GM19438 (cell line): Measurements from ENCODE around the gene BACE2.

ENCODE experiments used
- ATAC-seq: cut with Tn5 transposase; IDR thresholded peaks from one replicate; pipeline ENCODE4 v1.9.1; 2021; ENCODE audit warnings: low read depth; ENCODE audit not compliant: unreplicated experiment

The BACE2 gene

DNA sequence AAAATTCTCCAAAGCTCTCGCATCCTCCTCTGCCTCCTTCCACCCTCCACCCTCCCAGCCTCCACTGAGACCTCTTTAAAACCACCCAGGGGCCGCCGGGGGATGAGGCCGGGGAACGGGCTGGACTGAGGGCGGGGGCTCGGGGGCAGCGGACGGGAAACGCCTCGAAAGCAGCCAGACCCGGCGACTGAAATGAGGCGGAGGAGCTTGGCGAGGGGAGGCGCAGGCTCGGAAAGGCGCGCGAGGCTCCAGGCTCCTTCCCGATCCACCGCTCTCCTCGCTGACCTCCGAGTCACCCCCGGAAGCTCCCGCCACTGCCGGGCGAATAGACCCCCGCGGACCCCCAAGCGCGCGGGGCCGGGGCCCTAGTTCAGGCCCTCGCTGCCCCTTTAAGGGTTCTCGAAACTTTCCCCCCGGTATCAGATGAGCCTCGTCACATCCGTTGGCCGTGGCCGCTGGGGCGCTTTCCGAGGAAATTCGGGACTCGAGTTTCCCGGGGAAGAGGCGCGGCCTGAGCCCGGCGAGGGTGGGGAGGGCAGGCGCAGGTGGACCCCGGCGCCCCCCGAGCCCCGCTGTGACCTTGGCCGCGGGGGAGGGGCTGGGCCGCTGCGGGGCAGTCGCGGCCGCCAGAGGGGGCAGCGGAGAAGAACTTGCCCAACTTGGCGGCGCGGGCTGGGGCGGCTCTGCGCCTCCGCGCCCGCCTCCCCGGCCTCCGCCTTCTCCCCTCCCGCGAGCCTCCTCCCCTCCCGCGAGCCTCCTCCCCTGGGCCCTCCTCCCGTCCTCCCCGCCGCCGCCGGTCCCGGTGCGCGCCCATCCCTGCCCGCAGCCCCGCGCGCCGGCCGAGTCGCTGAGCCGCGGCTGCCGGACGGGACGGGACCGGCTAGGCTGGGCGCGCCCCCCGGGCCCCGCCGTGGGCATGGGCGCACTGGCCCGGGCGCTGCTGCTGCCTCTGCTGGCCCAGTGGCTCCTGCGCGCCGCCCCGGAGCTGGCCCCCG is at the start of gene BACE2:
BACE2 (plus strand) TSS at position 813 of the 995 bp plus-strand sequence; CDS start at position 917, 104 bp downstream.
- ATAC-seq, result no peak

DNA sequence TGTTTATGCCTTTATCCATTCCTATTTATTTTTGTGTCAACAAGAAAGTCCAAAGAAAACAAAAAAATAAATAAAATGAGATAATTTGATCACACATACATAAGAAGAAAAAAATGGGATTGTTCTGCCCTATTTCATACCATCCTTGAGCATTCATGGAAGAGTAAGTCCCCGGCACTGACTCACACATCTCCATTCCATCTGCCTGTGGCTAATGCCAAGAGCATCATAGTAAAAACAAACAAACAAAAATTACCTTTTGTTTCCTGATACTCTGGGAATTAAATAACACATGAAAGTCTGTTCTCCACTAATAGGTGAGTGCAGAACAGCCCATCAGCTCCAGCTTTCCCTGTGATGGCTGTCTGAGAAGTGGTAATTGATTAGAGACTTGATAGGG is 48.1 kb upstream of the BACE2 start:
- no peak for ATAC-seq

DNA sequence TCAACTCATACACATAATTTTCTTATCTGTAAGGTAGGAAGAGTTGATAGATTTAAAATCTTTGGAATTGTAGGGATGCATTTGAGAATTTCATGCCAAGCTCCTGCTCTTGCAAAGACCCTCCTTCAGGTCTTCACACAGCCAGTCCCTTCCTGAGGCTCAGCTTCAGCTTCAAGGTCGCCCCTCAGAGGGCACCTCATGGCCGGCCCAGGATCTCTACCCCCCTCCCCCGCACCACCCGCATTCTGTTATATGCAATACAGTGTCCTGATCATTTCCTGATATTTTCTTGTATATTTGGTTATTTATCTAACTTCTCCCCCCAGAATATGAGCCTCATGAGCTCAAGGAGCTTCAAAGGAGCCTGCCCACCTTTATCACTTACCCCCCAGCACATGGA is 47.0 kb upstream of the BACE2 start:
- no peak for ATAC-seq

DNA sequence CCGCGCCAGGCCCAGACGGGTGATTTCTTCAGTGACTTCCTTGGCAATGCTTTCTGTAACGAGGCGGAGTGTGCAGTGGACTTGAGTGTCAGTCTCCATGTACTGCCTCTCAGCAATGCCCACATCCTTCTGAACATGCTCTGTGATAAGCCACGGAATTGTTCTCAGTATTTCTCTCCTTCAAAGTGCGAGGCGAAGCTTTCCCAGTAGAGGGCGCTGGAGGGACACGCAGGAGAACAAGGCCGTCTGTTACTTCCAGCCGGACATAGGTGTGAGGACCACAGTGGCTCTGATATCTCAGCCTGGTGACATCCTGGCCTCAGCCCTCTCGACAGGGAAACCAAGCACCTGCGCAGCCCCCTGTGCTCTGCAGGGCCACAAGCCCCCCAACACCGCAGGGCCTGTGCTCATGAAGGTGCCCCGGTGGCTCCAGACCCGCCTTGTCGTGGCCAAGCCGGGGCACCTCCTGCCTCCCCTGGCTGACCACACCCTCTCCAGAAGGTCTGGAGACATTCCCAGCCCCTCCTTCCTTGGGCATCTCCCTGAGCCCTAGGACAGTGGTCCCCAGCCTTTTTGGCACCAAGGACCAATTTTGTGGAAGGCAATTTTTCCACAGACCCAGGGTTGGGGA is 46.1 kb upstream of the BACE2 start:
- no peak for ATAC-seq

DNA sequence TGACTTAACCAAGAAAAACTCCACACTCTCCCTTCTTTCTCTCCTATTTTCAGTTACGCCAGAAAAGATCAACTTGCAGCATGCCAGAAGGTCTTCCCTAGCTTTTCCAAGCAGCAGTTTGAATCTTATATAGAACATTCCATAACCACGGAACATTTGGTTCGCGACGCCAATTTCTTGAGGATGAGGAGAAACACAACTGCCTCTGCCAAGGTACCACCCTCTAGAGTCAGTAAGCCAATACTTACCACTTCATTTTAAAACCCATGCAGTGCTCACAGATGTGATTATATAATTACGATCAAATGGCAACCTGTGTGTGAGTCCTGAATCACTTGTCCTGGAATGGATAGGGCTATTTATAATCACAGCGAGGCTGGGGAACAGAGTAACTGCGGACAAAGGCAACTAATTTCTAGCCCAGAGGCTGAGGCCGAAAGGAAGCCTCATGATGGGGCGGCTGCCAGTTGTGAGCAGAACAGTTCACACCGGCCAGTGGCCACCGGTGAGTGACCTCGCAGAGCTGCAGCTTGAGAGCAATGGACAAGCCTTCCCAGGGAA is 43.2 kb upstream of the BACE2 start:
- no peak for ATAC-seq

DNA sequence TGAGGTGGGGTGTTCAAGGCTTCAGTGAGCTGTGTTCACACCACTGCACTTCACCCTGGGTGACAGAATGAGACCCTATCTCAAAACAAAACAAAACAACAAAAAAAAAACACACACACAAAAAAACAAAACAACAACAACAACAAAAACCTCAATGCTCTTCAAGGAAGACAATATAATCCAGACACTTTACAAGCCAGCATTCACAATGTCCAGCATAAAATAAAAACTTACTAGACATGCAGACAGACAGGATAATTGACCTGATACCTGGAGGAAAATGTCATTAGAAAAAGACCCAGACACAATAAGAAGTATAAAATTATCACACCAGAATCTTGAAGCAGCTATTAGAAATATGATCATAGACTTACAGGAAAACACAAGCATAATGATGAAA is 39.0 kb upstream of the BACE2 start:
- no peak for ATAC-seq

DNA sequence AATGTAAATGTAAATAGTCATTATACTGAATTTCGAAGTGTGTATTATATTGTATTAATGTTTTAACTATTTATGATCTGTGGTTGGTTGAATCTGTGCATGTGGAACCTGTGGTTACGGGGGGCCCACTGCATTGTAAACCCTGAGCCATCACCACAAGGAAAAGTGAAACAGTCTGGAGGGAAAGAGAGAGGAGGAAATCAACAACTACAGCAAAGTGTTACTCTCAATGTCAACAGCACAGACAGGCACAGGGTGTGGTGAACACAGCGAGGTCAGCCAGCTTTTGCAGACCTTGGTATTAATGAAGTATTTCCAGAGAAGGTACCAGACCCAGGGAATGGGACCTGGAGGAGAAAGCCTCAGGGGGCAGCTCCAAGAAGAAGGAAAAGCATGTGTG is 37.1 kb upstream of the BACE2 start:
- no peak for ATAC-seq

DNA sequence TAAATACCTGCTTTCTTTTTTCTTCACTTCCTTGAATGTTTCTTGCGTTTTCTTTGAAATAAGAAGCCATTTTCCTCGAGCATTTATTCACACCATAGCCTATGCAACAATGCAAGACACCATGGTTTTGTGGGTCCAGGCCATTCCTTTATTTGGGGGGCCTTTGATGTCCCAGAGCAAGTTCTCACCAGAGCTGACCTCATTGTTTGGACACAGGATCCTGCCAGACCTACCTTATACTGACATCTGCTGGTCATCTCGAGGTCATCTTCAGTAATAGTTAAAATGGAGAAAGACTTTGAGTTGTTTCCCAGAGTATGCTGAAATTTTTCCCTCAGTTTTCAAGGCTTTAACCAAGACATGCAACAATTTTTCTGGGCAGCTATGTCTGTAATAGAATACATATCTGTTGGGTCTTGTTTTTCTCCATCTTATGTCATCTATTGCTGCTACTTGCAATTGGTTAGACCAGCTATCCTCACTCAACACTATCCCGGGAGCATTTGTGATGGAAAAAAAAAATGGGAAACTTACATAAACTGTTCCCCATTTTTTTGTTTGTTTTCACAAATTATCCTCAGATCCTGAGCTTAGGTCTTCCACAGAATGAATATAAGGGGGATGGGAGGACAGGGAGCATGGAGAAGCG is 34.0 kb upstream of the BACE2 start:
- no peak for ATAC-seq

DNA sequence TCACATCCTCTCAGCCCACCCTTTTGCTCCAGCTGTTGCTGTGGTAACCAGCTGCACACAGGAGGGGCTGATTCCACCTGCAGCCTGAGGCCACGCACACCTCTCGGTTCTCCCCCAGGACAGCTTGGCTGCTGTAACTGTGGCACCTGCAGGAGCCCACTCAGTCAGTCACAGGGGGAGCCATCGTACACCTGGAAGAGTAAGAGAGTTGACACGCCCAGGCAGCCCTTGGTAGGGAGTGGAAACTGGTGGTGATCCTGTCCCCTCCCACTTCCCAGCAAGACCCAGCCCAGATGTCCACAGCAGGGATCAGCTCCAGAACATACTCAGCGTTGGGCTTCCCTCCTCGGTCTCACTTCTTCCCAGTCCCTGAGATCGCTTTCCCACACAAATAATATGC is 32.2 kb upstream of the BACE2 start:
- no peak for ATAC-seq

DNA sequence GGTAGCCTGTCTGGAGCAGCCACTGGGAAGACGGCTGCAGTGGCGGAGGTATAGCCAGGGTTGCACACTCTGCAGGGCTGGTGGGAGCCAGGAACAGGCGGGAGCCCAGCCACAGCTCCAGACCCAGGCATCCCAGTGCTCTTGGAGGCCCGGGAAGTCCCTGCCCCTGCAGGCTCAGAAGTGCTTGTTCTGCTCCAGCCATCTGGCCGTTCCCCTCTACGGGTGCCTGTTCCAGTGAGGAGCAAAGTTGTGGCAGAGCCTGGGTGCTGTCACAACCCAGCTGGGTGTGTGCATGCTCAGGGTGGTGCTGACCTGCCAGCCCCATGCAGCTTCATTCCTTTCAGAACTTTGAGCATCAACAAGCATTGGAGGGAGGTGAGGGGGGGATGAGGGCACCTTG is 31.7 kb upstream of the BACE2 start:
- ATAC-seq, result no peak

DNA sequence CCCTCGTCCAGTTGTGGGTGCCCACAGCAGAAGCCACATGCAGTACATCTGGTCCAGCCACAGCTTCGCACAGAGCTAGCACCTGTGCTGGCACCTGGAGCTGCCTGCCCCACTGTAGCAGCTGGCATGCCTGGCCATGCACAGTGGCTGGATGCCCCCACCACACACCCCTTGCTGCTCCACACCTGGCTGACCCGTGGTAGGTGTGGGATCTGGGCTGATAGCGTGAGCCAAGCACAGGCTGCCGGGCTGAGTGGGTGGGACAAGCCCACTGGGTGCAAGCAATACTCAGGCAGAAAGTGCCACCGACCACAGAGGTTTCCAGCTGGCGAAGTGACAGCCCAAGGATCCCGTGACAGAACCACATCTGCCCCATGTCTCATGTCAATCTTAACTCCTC is 30.6 kb upstream of the BACE2 start:
- no peak for ATAC-seq

DNA sequence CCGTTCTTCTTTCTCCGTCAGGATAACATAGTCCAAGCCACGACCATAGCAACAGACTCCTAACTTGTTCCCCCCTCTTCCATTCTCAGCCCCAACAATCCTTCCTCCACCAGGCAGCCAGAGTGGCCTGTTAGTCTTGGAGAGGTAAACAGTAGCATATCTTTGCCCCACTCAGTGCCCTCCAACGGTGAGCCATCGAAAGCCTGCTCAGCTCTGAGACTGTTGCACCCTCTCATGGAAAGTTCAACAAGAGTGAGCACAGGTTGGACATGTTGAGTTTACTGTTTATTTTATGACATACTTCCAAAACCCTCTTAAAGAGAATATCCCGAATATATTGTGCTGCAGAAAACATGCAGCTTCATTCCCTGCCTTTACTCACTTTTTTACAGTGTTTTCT is 30.1 kb upstream of the BACE2 start:
- no peak for ATAC-seq

DNA sequence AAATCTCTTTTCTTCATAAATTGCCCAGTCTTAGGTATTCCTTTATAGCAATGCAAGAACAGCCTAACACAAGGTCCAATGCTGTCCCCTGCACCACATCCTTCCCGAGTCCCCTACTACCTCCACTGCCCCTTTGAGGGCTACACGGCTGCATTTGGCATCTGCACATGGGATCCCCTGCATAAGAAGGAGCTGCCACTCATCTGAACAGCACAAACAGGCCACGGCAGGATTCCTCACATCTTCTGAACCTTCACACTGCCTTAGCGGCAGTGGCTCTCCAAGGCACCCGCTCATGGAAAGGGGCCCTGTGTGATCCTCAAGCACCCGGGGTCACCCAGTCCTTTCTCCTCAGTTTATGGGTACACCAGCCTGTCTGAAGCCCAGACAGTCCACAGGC is 29.2 kb upstream of the BACE2 start:
- no peak for ATAC-seq

DNA sequence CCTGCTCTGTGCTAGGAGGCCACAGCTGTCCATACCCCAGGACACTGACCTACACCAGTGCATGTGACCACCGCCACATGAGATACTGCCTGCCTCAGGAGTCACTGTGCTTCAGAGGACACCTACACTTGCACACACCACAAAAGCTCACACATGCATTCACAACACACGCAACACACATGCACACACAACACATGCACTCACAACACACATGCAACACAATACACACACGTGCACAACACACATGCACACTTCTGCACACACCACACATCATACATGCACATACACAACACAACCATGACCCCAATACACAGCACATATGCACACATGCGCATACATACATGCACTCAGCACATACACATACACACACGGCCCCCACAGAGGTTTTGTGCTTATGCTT is 28.7 kb upstream of the BACE2 start:
- ATAC-seq, result no peak

DNA sequence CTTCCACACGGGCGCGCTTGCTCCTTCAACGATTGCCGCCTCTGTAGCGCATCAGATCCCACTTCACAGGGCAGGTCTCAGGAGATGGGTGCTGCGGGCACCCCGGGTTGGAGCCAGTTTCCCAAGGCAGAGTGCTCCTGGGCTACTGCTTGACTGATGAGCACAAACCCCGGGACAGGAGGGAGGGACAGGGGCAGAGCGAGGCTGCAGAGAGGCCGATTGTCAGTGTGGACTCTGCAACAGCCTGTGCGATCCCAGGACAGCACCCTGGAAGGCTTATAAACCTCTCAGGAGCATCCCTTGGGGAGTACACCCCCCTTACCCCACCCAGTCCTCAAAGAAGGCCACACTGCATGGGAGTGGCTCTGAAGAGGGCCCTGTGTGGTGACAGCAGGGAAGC is 28.0 kb upstream of the BACE2 start:
- ATAC-seq, result no peak

DNA sequence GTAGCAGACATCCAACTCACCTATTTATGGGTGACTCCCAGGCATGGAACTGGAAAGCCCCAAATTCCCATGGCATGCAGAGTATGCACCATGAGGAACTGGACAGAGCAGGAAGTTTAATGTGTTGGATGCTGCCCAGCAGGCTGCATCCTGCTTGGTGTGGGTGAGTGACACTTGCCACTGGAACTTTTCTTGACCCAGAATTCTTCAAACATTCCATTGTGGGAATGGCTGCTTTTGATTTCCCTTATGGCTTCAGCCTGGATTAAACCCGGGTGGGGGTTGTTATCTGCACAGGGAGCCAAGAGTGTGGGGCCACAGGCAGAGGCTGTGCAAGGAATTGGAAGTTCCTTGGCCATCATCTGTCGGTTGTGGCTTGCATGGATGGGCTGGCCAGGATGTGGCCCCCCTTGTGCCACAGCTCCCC is 26.9 kb upstream of the BACE2 start:
- ATAC-seq, result no peak

DNA sequence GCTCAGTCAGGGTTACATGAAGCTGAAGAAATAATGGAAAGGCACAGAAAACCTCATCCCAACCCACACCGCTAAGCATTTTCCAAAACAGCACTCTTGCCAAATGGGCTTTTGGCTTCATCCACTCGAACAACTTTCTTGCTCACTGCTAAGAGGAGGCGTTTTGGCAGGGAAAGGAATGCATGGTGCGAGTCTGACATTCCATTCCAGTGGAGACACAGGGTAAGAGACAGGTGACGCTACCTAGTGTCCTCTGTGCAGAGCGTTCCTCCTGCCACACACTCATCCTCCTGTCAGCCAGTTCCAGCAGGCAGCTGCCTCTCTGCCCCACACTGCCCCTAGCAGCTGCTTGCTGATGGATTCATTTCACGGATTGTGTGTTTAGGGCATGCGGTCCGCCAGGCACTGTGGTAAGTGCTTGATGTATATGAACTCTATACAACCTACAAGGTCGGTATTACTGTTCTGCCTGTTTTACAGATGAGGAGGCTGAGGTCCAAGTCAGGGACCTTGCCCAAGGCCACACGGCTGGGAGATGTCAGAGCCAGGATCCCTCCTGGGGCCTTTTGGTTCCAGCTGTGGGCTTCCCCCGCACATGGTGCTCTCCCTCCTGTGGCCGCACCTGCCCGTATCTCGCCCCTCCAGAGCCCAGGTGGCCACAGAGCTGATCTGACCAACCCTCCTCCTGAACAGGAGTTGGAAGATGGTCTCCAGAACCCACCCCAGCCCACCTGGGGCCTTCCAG is 25.7 kb upstream of the BACE2 start:
- ATAC-seq, result no peak

DNA sequence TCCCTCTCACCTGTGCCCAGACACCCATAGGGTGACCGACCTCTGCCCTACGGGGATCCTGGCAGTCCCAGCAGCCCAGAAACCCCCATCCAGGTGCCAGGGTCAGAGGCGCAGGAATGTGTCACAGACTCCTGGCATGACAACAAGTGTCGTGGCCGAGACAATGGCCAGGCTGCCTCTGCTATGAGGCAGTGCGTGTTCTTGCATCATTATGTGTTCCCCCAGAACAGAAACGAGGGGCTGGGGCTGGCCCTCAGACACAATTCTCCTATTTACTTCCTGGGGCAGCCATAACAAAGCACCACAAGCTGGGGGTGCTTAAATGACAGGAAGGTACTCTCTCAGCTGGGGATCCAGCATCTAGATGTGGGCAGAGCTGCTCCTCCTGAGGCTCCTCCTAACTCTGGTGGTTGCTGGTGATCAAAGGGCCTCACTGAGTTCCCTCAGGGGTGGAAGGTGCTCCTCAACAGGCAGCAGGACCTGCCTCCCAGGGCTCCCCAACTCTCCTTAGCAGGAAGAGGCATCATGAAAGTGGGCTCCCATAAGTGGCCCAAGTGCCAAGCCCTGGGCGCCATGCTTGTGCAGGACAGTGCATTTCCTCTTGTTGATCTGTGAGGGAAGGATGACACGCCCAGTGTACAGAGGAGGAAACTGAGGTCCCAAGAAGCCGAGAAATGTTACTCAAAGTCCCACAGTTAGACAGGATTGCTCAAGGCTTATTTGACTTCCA is 24.2 kb upstream of the BACE2 start:
- ATAC-seq, result no peak

DNA sequence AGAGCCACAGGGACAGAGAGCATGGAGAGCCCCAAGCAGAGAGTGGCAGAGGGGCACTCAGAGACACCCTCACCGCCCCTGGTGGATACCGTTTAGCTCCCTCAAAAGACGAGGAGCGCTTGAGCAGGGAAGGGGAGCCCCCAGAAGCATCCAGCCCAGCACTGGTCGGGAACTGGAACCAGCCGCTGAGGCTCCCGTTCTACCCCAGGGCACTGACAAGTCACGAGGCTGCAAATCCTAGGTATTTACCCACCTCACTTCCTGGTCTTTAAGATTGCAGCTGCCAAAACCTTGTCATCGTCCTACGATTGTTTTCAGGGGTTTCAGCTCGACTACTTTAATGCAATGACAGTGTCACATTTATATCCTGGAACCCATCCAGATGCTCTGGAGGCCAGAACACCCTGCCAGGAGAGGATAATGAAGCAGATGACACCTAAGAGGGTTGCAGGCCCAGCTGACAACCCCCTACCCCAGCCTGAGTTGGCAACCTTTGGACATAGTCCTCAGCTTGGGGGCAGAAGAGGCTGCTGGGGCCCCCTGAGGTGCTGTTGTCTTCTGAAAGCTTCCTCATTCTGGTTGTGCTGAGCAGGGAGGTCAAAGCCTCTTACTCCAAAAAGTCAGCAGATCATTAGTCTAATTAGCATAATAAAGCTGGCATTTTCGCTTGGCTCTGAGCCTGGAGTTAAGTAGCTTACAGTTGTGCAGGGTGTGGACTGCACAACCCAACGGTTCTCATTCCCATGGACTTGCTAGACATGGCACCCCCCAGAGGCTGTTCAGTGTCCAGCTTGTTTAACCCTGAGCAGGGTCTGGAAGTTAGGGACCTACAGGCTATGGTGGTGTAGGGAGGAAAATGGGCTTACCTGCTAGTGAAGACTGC is 20.6 kb upstream of the BACE2 start:
- no peak for ATAC-seq
